ENCODE measurements around the gene APBA3. TPM values are rescaled to one million over a fixed set of nuclear protein-coding genes. Genes with fewer than 3 reads are reported as not detected.

Gene APBA3
- 45.4 and 50.0 TPM in 2 replicates for total RNA-seq

GRCh38 chr19:3761382-3762129, at the start of gene APBA3:
TSS of gene APBA3 (minus strand) at chr19:3761692. CDS start at chr19:3760264, 1,428 bp downstream.
- no peaks in the 10 kb centered on the region for H3K9me3 Mint-ChIP-seq
- peaks cover 31% of the 10 kb centered on the region for H3K36me3 Mint-ChIP-seq (ENCODE audit: low read depth)
- H3K4me3 Mint-ChIP-seq (ENCODE audit: low read depth): peak within 1 kb of the TSS; percentile 100
- peak within 1 kb of the TSS; percentile 99 for H3K27ac Mint-ChIP-seq
- peaks cover 17% of the 10 kb centered on the region for H3K4me1 Mint-ChIP-seq (ENCODE audit: low read depth)
- DNase-seq (ENCODE audit: low spot score): peak; percentile 92
- intact Hi-C loops (cut with micrococcal nuclease): loop anchor here (2.0 to 10.0 kb wide), 4 partner anchors 51 to 574 kb away; partner anchors contain the start of genes ANKRD24, EEF2, NCLN and SIRT6
- no peaks in the 10 kb centered on the region for H3K27me3 Mint-ChIP-seq (ENCODE audit: low read depth)

- no peaks in the 10 kb centered on the region for H3K36me3 Mint-ChIP-seq (ENCODE audit: low read depth)
- peaks cover 3% of the 10 kb centered on the region for H3K9me3 Mint-ChIP-seq
- H3K4me3 Mint-ChIP-seq (ENCODE audit: low read depth): no peak overlapping the region
- no peak overlapping the region for H3K27ac Mint-ChIP-seq
- peaks cover 29% of the 10 kb centered on the region for H3K4me1 Mint-ChIP-seq (ENCODE audit: low read depth)
- no peak for DNase-seq (ENCODE audit: low spot score)
- intact Hi-C loops (cut with micrococcal nuclease): no loop called here
- no peaks in the 10 kb centered on the region for H3K27me3 Mint-ChIP-seq (ENCODE audit: low read depth)
These were observed 49.3 kb upstream of the APBA3 start for GRCh38 chr19:3810708-3811355.

GRCh38 chr19:3809881-3810707, 48.6 kb upstream of the APBA3 start:
- no peaks in the 10 kb centered on the region for H3K27me3 Mint-ChIP-seq (ENCODE audit: low read depth)
- no peak overlapping the region for H3K4me3 Mint-ChIP-seq (ENCODE audit: low read depth)
- H3K36me3 Mint-ChIP-seq (ENCODE audit: low read depth): no peaks in the 10 kb centered on the region
- H3K9me3 Mint-ChIP-seq: peaks cover 3% of the 10 kb centered on the region
- no peak overlapping the region for H3K27ac Mint-ChIP-seq
- peaks cover 29% of the 10 kb centered on the region for H3K4me1 Mint-ChIP-seq (ENCODE audit: low read depth)
- no peak for DNase-seq (ENCODE audit: low spot score)
- intact Hi-C loops (cut with micrococcal nuclease): no loop called here

GRCh38 chr19:3808420-3809143, 47.1 kb upstream of the APBA3 start:
- no peak for DNase-seq (ENCODE audit: low spot score)
- no peak overlapping the region for H3K27ac Mint-ChIP-seq
- intact Hi-C loops (cut with micrococcal nuclease): no loop called here

GRCh38 chr19:3807574-3808354, 46.3 kb upstream of the APBA3 start:
- H3K4me1 Mint-ChIP-seq (ENCODE audit: low read depth): peaks cover 13% of the 10 kb centered on the region
- intact Hi-C loops (cut with micrococcal nuclease): no loop called here

More at GRCh38 chr19:3808420-3809143, 47.1 kb upstream of the APBA3 start:
- no peaks in the 10 kb centered on the region for H3K36me3 Mint-ChIP-seq (ENCODE audit: low read depth)
- peaks cover 19% of the 10 kb centered on the region for H3K4me1 Mint-ChIP-seq (ENCODE audit: low read depth)
- peaks cover 3% of the 10 kb centered on the region for H3K9me3 Mint-ChIP-seq
- H3K27me3 Mint-ChIP-seq (ENCODE audit: low read depth): no peaks in the 10 kb centered on the region
- H3K4me3 Mint-ChIP-seq (ENCODE audit: low read depth): no peak overlapping the region

GRCh38 chr19:3807131-3807480, 45.6 kb upstream of the APBA3 start:
- H3K9me3 Mint-ChIP-seq: no peaks in the 10 kb centered on the region
- no peak overlapping the region for H3K27ac Mint-ChIP-seq
- H3K27me3 Mint-ChIP-seq (ENCODE audit: low read depth): peaks cover 2% of the 10 kb centered on the region
- H3K36me3 Mint-ChIP-seq (ENCODE audit: low read depth): no peaks in the 10 kb centered on the region
- intact Hi-C loops (cut with micrococcal nuclease): no loop called here
- H3K4me3 Mint-ChIP-seq (ENCODE audit: low read depth): no peak overlapping the region
- no peak for DNase-seq (ENCODE audit: low spot score)
- H3K4me1 Mint-ChIP-seq (ENCODE audit: low read depth): peaks cover 8% of the 10 kb centered on the region

More at GRCh38 chr19:3807574-3808354, 46.3 kb upstream of the APBA3 start:
- DNase-seq (ENCODE audit: low spot score): no peak
- H3K4me3 Mint-ChIP-seq (ENCODE audit: low read depth): no peak overlapping the region
- no peaks in the 10 kb centered on the region for H3K36me3 Mint-ChIP-seq (ENCODE audit: low read depth)
- no peak overlapping the region for H3K27ac Mint-ChIP-seq
- peaks cover 3% of the 10 kb centered on the region for H3K9me3 Mint-ChIP-seq
- no peaks in the 10 kb centered on the region for H3K27me3 Mint-ChIP-seq (ENCODE audit: low read depth)

- Mint-ChIP-seq H3K27me3 (ENCODE audit: low read depth) (peaks cover 2% of the 10 kb centered on the region), H3K27ac (no peak overlapping the region), H3K4me3 (ENCODE audit: low read depth) (no peak overlapping the region), H3K9me3 (no peaks in the 10 kb centered on the region), H3K36me3 (ENCODE audit: low read depth) (no peaks in the 10 kb centered on the region), H3K4me1 (ENCODE audit: low read depth) (peaks cover 13% of the 10 kb centered on the region)
- intact Hi-C loops (cut with micrococcal nuclease): no loop called here
- DNase-seq (ENCODE audit: low spot score): no peak
These were observed 44.4 kb upstream of the APBA3 start for GRCh38 chr19:3805859-3806258.

GRCh38 chr19:3804429-3804828, 42.9 kb upstream of the APBA3 start:
- H3K27me3 Mint-ChIP-seq (ENCODE audit: low read depth): peaks cover 4% of the 10 kb centered on the region
- peaks cover 14% of the 10 kb centered on the region for H3K4me1 Mint-ChIP-seq (ENCODE audit: low read depth)
- H3K4me3 Mint-ChIP-seq (ENCODE audit: low read depth): no peak overlapping the region
- H3K36me3 Mint-ChIP-seq (ENCODE audit: low read depth): no peaks in the 10 kb centered on the region
- H3K27ac Mint-ChIP-seq: no peak overlapping the region
- intact Hi-C loops (cut with micrococcal nuclease): no loop called here
- DNase-seq (ENCODE audit: low spot score): no peak
- no peaks in the 10 kb centered on the region for H3K9me3 Mint-ChIP-seq

- no peak overlapping the region for H3K4me3 Mint-ChIP-seq (ENCODE audit: low read depth)
- peaks cover 18% of the 10 kb centered on the region for H3K4me1 Mint-ChIP-seq (ENCODE audit: low read depth)
- no peak for DNase-seq (ENCODE audit: low spot score)
- no peaks in the 10 kb centered on the region for H3K9me3 Mint-ChIP-seq
- peaks cover 7% of the 10 kb centered on the region for H3K27me3 Mint-ChIP-seq (ENCODE audit: low read depth)
- H3K36me3 Mint-ChIP-seq (ENCODE audit: low read depth): no peaks in the 10 kb centered on the region
- no peak overlapping the region for H3K27ac Mint-ChIP-seq
- intact Hi-C loops (cut with micrococcal nuclease): no loop called here
These were observed 42.5 kb upstream of the APBA3 start for GRCh38 chr19:3803986-3804385.

GRCh38 chr19:3803114-3803888, 41.8 kb upstream of the APBA3 start:
- Mint-ChIP-seq H3K4me1 (ENCODE audit: low read depth) (peaks cover 19% of the 10 kb centered on the region), H3K27ac (no peak overlapping the region), H3K4me3 (ENCODE audit: low read depth) (no peak overlapping the region), H3K36me3 (ENCODE audit: low read depth) (no peaks in the 10 kb centered on the region), H3K9me3 (no peaks in the 10 kb centered on the region), H3K27me3 (ENCODE audit: low read depth) (peaks cover 7% of the 10 kb centered on the region)
- intact Hi-C loops (cut with micrococcal nuclease): no loop called here
- DNase-seq (ENCODE audit: low spot score): no peak

- Mint-ChIP-seq H3K4me3 (ENCODE audit: low read depth) (peak overlapping the region; percentile 42), H3K4me1 (ENCODE audit: low read depth) (peaks cover 20% of the 10 kb centered on the region), H3K9me3 (peaks cover 5% of the 10 kb centered on the region), H3K27me3 (ENCODE audit: low read depth) (peaks cover 10% of the 10 kb centered on the region), H3K27ac (no peak overlapping the region), H3K36me3 (ENCODE audit: low read depth) (peaks cover 8% of the 10 kb centered on the region)
- intact Hi-C loops (cut with micrococcal nuclease): no loop called here
- peak; percentile 64 for DNase-seq (ENCODE audit: low spot score)
These were observed 40.1 kb upstream of the APBA3 start for GRCh38 chr19:3801412-3802096.

Data from activated T-helper 2 cell treated with anti-CD3 and anti-CD28 coated beads, Interferon-gamma antibody, Interleukin-2, Interleukin-4, amounts not matched to agents 10 μg/mL and 5 μg/mL and 100 μg/mL, durations not matched to agents 14 hours and 24 hours and 36 hours (primary cell).